DOHH2 (cell line): ENCODE results near the gene GBP4.

ENCODE experiments used
- H3F3A ChIP-seq: fragments of 200-600 bp; sonication (generic), shearing (Covaris generic); 2 replicates; pipeline ENCODE4 v1.6.0; 2016; ENCODE audit warnings: antibody characterized with exemption, mild to moderate bottlenecking; ENCODE audit not compliant: control insufficient read depth, insufficient read depth
- H3K27ac ChIP-seq: fragments of 200-600 bp; sonication (generic); 2 replicates; pipeline ENCODE4 v1.5.1; 2014; ENCODE audit warnings: low read depth, mild to moderate bottlenecking, low read length, moderate library complexity
- H3K27me3 ChIP-seq: fragments of 200-600 bp; sonication (generic); 2 replicates; pipeline ENCODE4 v1.6.1; 2014; ENCODE audit warnings: mild to moderate bottlenecking, low read length, mixed read lengths; ENCODE audit not compliant: control insufficient read depth
- H3K36me3 ChIP-seq: fragments of 200-600 bp; sonication (generic); 2 replicates; pipeline ENCODE4 v1.6.1; 2014; ENCODE audit warnings: mild to moderate bottlenecking, low read length, moderate library complexity, mixed read lengths; ENCODE audit not compliant: control insufficient read depth
- H3K4me1 ChIP-seq: fragments of 200-600 bp; sonication (generic); 2 replicates; pipeline ENCODE4 v1.6.1; 2014; ENCODE audit warnings: mild to moderate bottlenecking, low read length, mixed read lengths; ENCODE audit not compliant: control insufficient read depth
- H3K4me2 ChIP-seq: fragments of 200-600 bp; sonication (generic); 2 replicates; pipeline ENCODE4 v1.6.0; 2014; ENCODE audit warnings: mild to moderate bottlenecking, low read length, moderate library complexity
- H3K4me3 ChIP-seq: fragments of 200-600 bp; sonication (generic); 2 replicates; pipeline ENCODE4 v1.5.1; 2014; ENCODE audit warnings: mild to moderate bottlenecking, low read length, mixed read lengths
- H3K79me2 ChIP-seq: fragments of 200-600 bp; sonication (generic); 2 replicates; pipeline ENCODE4 v1.6.1; 2014; ENCODE audit warnings: mild to moderate bottlenecking, low read length, mixed read lengths; ENCODE audit not compliant: control insufficient read depth
- H3K9me2 ChIP-seq: fragments of 200-600 bp; sonication (generic); replicated peaks from 2 replicates; pipeline ENCODE4 v1.6.1; 2014; ENCODE audit warnings: mild to moderate bottlenecking, low read length, mixed read lengths; ENCODE audit not compliant: control insufficient read depth
- H3K9me3 ChIP-seq: fragments of 200-600 bp; sonication (generic); 2 replicates; pipeline ENCODE4 v1.6.1; 2014; ENCODE audit warnings: antibody characterized with exemption, low read length, mixed read lengths; ENCODE audit not compliant: control insufficient read depth, insufficient read depth
- H4K20me1 ChIP-seq: fragments of 200-600 bp; sonication (generic); 2 replicates; pipeline ENCODE4 v1.6.0; 2014; ENCODE audit warnings: low read depth, mild to moderate bottlenecking, antibody characterized with exemption, low read length, moderate library complexity; ENCODE audit not compliant: control insufficient read depth, insufficient read depth
- CTCF ChIP-seq: fragments of 200-600 bp; sonication (generic); IDR thresholded peaks from one replicate; pipeline ENCODE4 v1.5.1; 2014; ENCODE audit warnings: antibody characterized with exemption, mild to moderate bottlenecking, low read depth, low read length; ENCODE audit not compliant: poor library complexity, severe bottlenecking
- EZH2phosphoT487 ChIP-seq: fragments of 200-600 bp; sonication (generic); IDR thresholded peaks from 2 replicates; pipeline ENCODE4 v1.6.1; 2017; ENCODE audit warnings: borderline replicate concordance, mild to moderate bottlenecking, antibody characterized with exemption, low read length, moderate library complexity, mixed read lengths

GBP4 gene

GRCh38 chr1:89167590-89168230, 31.0 kb downstream of the GBP4 start:
- no peak overlapping the region for H3K27ac ChIP-seq
- no peak overlapping the region for H3K4me2 ChIP-seq
- H3K36me3 ChIP-seq = no peaks in the 10 kb centered on the region
- no peaks in the 10 kb centered on the region for H3K9me3 ChIP-seq
- no peaks in the 10 kb centered on the region for H3F3A ChIP-seq
- H3K79me2 ChIP-seq = no peaks in the 10 kb centered on the region
- TF ChIP-seq CTCF = no peak
- TF ChIP-seq EZH2phosphoT487 = no peak
- H4K20me1 ChIP-seq = no peaks in the 10 kb centered on the region
- H3K4me3 ChIP-seq = no peak overlapping the region
- H3K4me1 ChIP-seq = no peaks in the 10 kb centered on the region
- H3K27me3 ChIP-seq = no peaks in the 10 kb centered on the region
- no peaks in the 10 kb centered on the region for H3K9me2 ChIP-seq

- H3F3A ChIP-seq = no peaks in the 10 kb centered on the region
- H4K20me1 ChIP-seq = no peaks in the 10 kb centered on the region
- no peaks in the 10 kb centered on the region for H3K79me2 ChIP-seq
- H3K27me3 ChIP-seq = no peaks in the 10 kb centered on the region
- no peaks in the 10 kb centered on the region for H3K9me2 ChIP-seq
- no peaks in the 10 kb centered on the region for H3K4me1 ChIP-seq
- no peak overlapping the region for H3K27ac ChIP-seq
- H3K4me2 ChIP-seq = no peak overlapping the region
- H3K4me3 ChIP-seq = no peak overlapping the region
- H3K9me3 ChIP-seq = no peaks in the 10 kb centered on the region
- H3K36me3 ChIP-seq = no peaks in the 10 kb centered on the region
- TF ChIP-seq CTCF = no peak
- no peak for TF ChIP-seq EZH2phosphoT487
Observed at GRCh38 chr1:89166705-89167104, 32.0 kb downstream of the GBP4 start.

GRCh38 chr1:89165811-89166210, 32.9 kb downstream of the GBP4 start:
- TF ChIP-seq CTCF (no peak), EZH2phosphoT487 (no peak)
- no peaks in the 10 kb centered on the region for H3K36me3 ChIP-seq
- no peaks in the 10 kb centered on the region for H3K27me3 ChIP-seq
- no peaks in the 10 kb centered on the region for H3K4me1 ChIP-seq
- no peaks in the 10 kb centered on the region for H3K9me2 ChIP-seq
- H3K9me3 ChIP-seq = no peaks in the 10 kb centered on the region
- H3K4me3 ChIP-seq = no peak overlapping the region
- no peak overlapping the region for H3K27ac ChIP-seq
- no peaks in the 10 kb centered on the region for H3K79me2 ChIP-seq
- no peaks in the 10 kb centered on the region for H3F3A ChIP-seq
- no peaks in the 10 kb centered on the region for H4K20me1 ChIP-seq
- H3K4me2 ChIP-seq = no peak overlapping the region
